Measurements from ENCODE around the gene KCNMA1. TPM values are rescaled to one million over a fixed set of nuclear protein-coding genes. Genes with fewer than 3 reads are reported as not detected.

The KCNMA1 gene
- total and polyA plus RNA-seq, 10 of the 15 experiments (the other 5 are each of a cell fraction or from before 2014, with no cell fraction given) = 8.5 to 77.0 (median 21.3) TPM

GRCh38 chr10:77565590-77566023 is 72.0 kb downstream of the KCNMA1 start (continued):
- TF ChIP-seq NR2F1 (conservative IDR thresholded peaks at IDR 0.05) (no peak), E2F4 (IDR thresholded peaks at IDR 0.05; ENCODE audit: low read depth, low read length) (no peak)

DNA sequence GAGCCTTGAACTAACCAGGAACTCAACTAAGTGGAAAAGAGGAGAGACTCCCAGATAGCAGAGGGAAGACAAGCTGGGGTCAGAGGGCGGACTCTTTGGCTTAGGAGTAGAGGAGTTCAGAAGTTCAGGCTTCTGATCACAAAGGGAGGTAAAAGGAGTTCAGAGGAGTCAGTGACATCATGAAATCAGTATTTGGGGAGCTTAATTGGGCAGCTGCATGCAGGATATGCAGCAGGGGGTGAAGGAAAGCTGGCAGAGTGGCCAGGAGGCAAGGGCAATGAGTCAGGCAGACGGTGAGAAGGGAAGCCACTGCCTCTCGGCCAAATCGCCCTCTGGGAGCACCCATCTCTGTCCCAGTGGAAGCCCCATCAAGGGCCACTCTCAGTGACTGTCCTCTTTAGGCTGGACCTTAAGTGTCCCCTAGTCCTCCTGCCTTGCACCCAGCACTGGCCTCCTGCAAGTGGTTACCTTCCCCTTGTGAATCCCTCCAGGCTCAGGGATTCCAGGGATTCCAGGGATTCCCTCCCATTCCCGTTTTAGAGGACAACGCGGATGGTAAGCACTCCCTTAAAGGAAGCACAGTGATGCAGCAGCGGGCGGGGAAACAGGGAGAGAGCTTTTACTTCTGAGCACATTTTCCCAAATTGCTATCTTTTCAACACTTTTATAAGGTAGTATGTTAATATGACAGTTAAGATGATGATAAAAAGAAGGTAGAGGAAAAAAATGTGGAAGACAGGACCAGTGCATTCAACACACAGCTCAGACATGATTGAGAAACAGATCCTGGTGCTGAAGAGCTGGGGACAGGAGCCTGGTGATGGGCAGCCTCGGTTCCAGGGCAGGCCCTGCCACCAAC is 72.6 kb downstream of the KCNMA1 start:
- no peak overlapping the region for H3K27ac ChIP-seq (ENCODE audit: control insufficient read depth, insufficient read depth)
- 34% methylated on average over 10 of the region's 10 CpGs for WGBS (ENCODE audit: insufficient coverage, insufficient replicate concordance, low lambda C conversion rate, missing lambda C conversion rate)

More for the DNA sequence above, 72.6 kb downstream of the KCNMA1 start:
- ChIA-PET RAD21 (ENCODE audit: unreplicated experiment) (interaction anchor here (1.0 to 1.5 kb wide), 2 partner anchors 63 to 70 kb away, joined by 3 to 4 read pairs; no protein-coding TSS in a partner anchor), SMC1A (ENCODE audit: uncharacterized antibody, unreplicated experiment) (interaction anchor here (0.7 to 1.9 kb wide), 5 partner anchors 9 to 108 kb away, joined by 3 to 5 read pairs (median 5); no protein-coding TSS in a partner anchor), CTCF (interaction anchor here (0.5 to 3.8 kb wide), 7 partner anchors 40 to 399 kb away, joined by 3 to 12 read pairs (median 3); no protein-coding TSS in a partner anchor), POLR2A (interaction anchor here (0.9 kb wide), 1 partner anchor 12 kb away, joined by 3 read pairs; no protein-coding TSS in a partner anchor)
- BruUV-seq (replicated peaks) = no TSS peak
- TF ChIP-seq, protein P1, sequence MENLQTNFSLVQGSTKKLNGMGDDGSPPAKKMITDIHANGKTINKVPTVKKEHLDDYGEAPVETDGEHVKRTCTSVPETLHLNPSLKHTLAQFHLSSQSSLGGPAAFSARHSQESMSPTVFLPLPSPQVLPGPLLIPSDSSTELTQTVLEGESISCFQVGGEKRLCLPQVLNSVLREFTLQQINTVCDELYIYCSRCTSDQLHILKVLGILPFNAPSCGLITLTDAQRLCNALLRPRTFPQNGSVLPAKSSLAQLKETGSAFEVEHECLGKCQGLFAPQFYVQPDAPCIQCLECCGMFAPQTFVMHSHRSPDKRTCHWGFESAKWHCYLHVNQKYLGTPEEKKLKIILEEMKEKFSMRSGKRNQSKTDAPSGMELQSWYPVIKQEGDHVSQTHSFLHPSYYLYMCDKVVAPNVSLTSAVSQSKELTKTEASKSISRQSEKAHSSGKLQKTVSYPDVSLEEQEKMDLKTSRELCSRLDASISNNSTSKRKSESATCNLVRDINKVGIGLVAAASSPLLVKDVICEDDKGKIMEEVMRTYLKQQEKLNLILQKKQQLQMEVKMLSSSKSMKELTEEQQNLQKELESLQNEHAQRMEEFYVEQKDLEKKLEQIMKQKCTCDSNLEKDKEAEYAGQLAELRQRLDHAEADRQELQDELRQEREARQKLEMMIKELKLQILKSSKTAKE (IDR thresholded peaks at IDR 0.05; ENCODE audit: low read depth, poor library complexity, severe bottlenecking) = no peak
- TF ChIP-seq, protein P2, sequence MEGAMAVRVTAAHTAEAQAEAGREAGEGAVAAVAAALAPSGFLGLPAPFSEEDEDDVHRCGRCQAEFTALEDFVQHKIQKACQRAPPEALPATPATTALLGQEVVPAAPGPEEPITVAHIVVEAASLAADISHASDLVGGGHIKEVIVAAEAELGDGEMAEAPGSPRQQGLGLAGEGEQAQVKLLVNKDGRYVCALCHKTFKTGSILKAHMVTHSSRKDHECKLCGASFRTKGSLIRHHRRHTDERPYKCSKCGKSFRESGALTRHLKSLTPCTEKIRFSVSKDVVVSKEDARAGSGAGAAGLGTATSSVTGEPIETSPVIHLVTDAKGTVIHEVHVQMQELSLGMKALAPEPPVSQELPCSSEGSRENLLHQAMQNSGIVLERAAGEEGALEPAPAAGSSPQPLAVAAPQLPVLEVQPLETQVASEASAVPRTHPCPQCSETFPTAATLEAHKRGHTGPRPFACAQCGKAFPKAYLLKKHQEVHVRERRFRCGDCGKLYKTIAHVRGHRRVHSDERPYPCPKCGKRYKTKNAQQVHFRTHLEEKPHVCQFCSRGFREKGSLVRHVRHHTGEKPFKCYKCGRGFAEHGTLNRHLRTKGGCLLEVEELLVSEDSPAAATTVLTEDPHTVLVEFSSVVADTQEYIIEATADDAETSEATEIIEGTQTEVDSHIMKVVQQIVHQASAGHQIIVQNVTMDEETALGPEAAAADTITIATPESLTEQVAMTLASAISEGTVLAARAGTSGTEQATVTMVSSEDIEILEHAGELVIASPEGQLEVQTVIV (IDR thresholded peaks at IDR 0.05; ENCODE audit: borderline replicate concordance, partially characterized antibody) = no peak
- no peak for TF ChIP-seq BMI1 (IDR thresholded peaks at IDR 0.05; ENCODE audit: borderline replicate concordance)
- no peak for TF ChIP-seq WRNIP1 (IDR thresholded peaks at IDR 0.05; ENCODE audit: borderline replicate concordance, low read depth, low read length)
- TF ChIP-seq BCL11A (IDR thresholded peaks at IDR 0.05; ENCODE audit: low read depth, low read length) = no peak
- intact Hi-C loops (cut with micrococcal nuclease; ENCODE audit: unreplicated experiment) = no loop called here
- DNase-seq (ENCODE audit: low read depth, low spot score) (no peak), FAIRE-seq (no peak), ATAC-seq (peak; percentile 13; the same call in 2 of the 3 replicates)
- no peaks in the 10 kb centered on the region; the same call in 2 of the 3 replicates for H3K9me3 ChIP-seq (replicated peaks; ENCODE audit: control insufficient read depth, insufficient read depth, low read length)
- H3K9ac ChIP-seq (ENCODE audit: control insufficient read depth, insufficient read depth, low read length) = no peak overlapping the region
- H3K36me3 ChIP-seq (ENCODE audit: control insufficient read depth in 2 of 2, insufficient read depth in 2 of 2, low read length in 1 of 2) = no peaks in the 10 kb centered on the region
- H3K4me3 ChIP-seq = no peak overlapping the region
- no peak overlapping the region for H2AFZ ChIP-seq (ENCODE audit: control insufficient read depth, low read depth, low read length)
- no peaks in the 10 kb centered on the region for H4K20me1 ChIP-seq (ENCODE audit: control insufficient read depth, insufficient read depth)
- in situ Hi-C loops (cut with MboI) = no loop called here
- H3K4me1 ChIP-seq (ENCODE audit: control insufficient read depth, insufficient read depth, low read length) = no peaks in the 10 kb centered on the region
- H3K4me2 ChIP-seq (ENCODE audit: control insufficient read depth, insufficient read depth) = no peak overlapping the region
- H3K79me2 ChIP-seq (ENCODE audit: control insufficient read depth, insufficient read depth, low read length) = no peaks in the 10 kb centered on the region
- H3K27me3 ChIP-seq (replicated peaks in 1 of 2; ENCODE audit: control insufficient read depth in 2 of 2, insufficient read depth in 2 of 2, low read length in 1 of 2) = no peaks in the 10 kb centered on the region
